Keratinocyte (primary cell): ENCODE results near the gene ZNF883.

Experiments used
- EZH2 ChIP-seq: IDR thresholded peaks from one replicate; pipeline ENCODE4 v1.6.1; 2012; ENCODE audit warnings: inconsistent platforms, mild to moderate bottlenecking, low read length, moderate library complexity
- TF ChIP-seq, protein P1 (sequence below), 3 experiments: IDR thresholded peaks in 1 of 3; conservative IDR thresholded peaks in 1 of 3; optimal IDR thresholded peaks in 1 of 3; 2 replicates in 2 of 3; 3 replicates in 1 of 3; pipeline versions ENCODE3 to v1.5.1; 2011; ENCODE audit warnings: low read length in 3 of 3, mild to moderate bottlenecking in 3 of 3, moderate library complexity in 2 of 3, control low read depth in 1 of 3, inconsistent platforms in 1 of 3; ENCODE audit not compliant: insufficient read depth in 2 of 3; ENCODE audit errors: extremely low read depth in 1 of 3

DNA sequence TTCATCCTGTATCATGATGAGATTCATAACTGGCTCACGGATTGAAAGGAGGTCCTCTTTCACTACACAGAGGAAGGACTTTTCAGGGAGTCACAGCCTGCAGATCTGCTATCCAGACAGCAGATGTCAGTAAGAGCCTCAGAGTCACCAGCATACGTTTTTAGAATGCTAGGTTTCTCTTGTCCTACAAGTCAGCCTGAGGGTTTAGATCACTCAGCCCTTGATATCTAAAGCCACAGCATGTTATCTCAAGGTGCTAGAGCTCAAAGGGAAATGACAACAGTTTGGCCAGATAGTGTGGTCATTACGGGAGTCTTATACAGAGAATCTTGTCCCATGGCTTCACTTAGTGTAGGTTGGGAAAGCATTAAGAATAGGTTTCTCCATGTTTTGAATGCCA, 90.4 kb downstream of the ZNF883 start:
- TF ChIP-seq, protein P1, sequence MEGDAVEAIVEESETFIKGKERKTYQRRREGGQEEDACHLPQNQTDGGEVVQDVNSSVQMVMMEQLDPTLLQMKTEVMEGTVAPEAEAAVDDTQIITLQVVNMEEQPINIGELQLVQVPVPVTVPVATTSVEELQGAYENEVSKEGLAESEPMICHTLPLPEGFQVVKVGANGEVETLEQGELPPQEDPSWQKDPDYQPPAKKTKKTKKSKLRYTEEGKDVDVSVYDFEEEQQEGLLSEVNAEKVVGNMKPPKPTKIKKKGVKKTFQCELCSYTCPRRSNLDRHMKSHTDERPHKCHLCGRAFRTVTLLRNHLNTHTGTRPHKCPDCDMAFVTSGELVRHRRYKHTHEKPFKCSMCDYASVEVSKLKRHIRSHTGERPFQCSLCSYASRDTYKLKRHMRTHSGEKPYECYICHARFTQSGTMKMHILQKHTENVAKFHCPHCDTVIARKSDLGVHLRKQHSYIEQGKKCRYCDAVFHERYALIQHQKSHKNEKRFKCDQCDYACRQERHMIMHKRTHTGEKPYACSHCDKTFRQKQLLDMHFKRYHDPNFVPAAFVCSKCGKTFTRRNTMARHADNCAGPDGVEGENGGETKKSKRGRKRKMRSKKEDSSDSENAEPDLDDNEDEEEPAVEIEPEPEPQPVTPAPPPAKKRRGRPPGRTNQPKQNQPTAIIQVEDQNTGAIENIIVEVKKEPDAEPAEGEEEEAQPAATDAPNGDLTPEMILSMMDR (optimal IDR thresholded peaks at IDR 0.05 in 1 of 3, IDR thresholded peaks at IDR 0.05 in 1 of 3, conservative IDR thresholded peaks at IDR 0.05 in 1 of 3; ENCODE audit: extremely low read depth in 1 of 3, insufficient read depth in 2 of 3, low read length in 3 of 3) = peak; percentile 65 to 79 (median 71)
- no peak for TF ChIP-seq EZH2
